Testis (tissue), 3 donors: ENCODE results near the gene RBM22. TPM values are rescaled to one million over a fixed set of nuclear protein-coding genes. Genes with fewer than 3 reads are reported as not detected.

Source experiments
- DNase-seq: peaks from one replicate; pipeline ENCODE4 v3.0.0-alpha.2; 2019
- H3K27ac ChIP-seq, 2 donors: fragments of 200-600 bp; sonication (generic); one replicate each; pipeline ENCODE4 v1.5.1; 2019
- H3K27me3 ChIP-seq: fragments of 200-600 bp; sonication (generic); one replicate; pipeline ENCODE4 v1.5.1; 2019
- H3K36me3 ChIP-seq: fragments of 200-600 bp; sonication (generic); one replicate; pipeline ENCODE4 v1.5.1; 2017; ENCODE audit warnings: low read depth; ENCODE audit errors: missing control alignments
- H3K4me1 ChIP-seq: fragments of 200-600 bp; sonication (generic); one replicate; pipeline ENCODE4 v1.5.1; 2019
- H3K4me3 ChIP-seq, 2 donors: fragments of 200-600 bp; sonication (generic); one replicate each; pipeline ENCODE4 v1.5.1; 2017 to 2019
- H3K9me3 ChIP-seq: fragments of 200-600 bp; sonication (generic); one replicate; pipeline ENCODE4 v1.5.1; 2017
- CTCF ChIP-seq, 3 experiments: fragments of 450-650 bp in 2 of 3; fragments of 200-600 bp in 1 of 3; sonication (generic) in 1 of 3; IDR thresholded peaks; one replicate each; pipeline ENCODE4 v1.5.1; 2016 to 2019; ENCODE audit warnings: antibody characterized with exemption in 3 of 3, mild to moderate bottlenecking in 2 of 3, moderate library complexity in 1 of 3
- POLR2A ChIP-seq: fragments of 450-650 bp; IDR thresholded peaks from one replicate; pipeline ENCODE4 v1.6.1; 2017; ENCODE audit warnings: antibody characterized with exemption, mild to moderate bottlenecking, moderate library complexity
- WGBS, 2 donors: methylation state at CpG; one replicate each; pipeline ENCODE4 v1.1.5; 2018; 5-methylcytosine and 5-hydroxymethylcytosine counted together
- intact Hi-C: fragments of 100-400 bp; cut with DNase I; formaldehyde crosslinking; loops from one replicate; pipeline ENCODE4 v1.15.1; 2023; ENCODE audit warnings: low total_unique reads
- polyA plus RNA-seq: library from polyadenylated mRNA; stranded (reverse); fragments of 350-450 nt; fragmentation: Illumina TruSeq; extraction: RNeasy Lipid Tissue Mini Kit (QIAGEN cat#74804); gene quantifications from one replicate; pipeline ENCODE4 v1.2.3, GENCODE V29; 2014; ENCODE audit warnings: low read depth, low replicate concordance; ENCODE audit not compliant: insufficient read depth
- total RNA-seq, 2 donors: library from RNA; depleted of rRNA; stranded (reverse); fragments of >200 nt; gene quantifications; one replicate each; pipeline ENCODE4 v1.2.3, GENCODE V29; 2016

RBM22 gene
- total and polyA plus RNA-seq, 3 donors from 2014 or later = 37.7 to 40.1 (median 38.5) TPM

GRCh38 chr5:150655221-150655620 lies 45.6 kb downstream of the RBM22 start:
- DNase-seq = no peak
- no peak for TF ChIP-seq CTCF (IDR thresholded peaks at IDR 0.05)
- TF ChIP-seq POLR2A = no peak
- 58 to 68% methylated on average over 3 of the region's 3 CpGs for WGBS, 2 donors
- H3K27me3 ChIP-seq = no peaks in the 10 kb centered on the region
- intact Hi-C loops = loop anchor here (10.0 kb wide), 1 partner anchor 60 kb away; no protein-coding TSS in a partner anchor
- no peak overlapping the region for H3K27ac ChIP-seq
- no peaks in the 10 kb centered on the region for H3K9me3 ChIP-seq
- H3K4me3 ChIP-seq = peak overlapping the region in 1 of 2 donors; percentile 63
- H3K4me1 ChIP-seq = peaks cover 74% of the 10 kb centered on the region
- no peaks in the 10 kb centered on the region for H3K36me3 ChIP-seq

- 79 to 82% methylated on average over 2 of the region's 2 CpGs for WGBS, 2 donors
- no peak for TF ChIP-seq CTCF (IDR thresholded peaks at IDR 0.05)
- no peak for TF ChIP-seq POLR2A
- intact Hi-C loops = loop anchor here (10.0 kb wide), 1 partner anchor 59 kb away; no protein-coding TSS in a partner anchor
- H3K36me3 ChIP-seq = no peaks in the 10 kb centered on the region
- H3K4me1 ChIP-seq = peaks cover 78% of the 10 kb centered on the region
- no peak overlapping the region for H3K4me3 ChIP-seq
- DNase-seq = no peak
- no peaks in the 10 kb centered on the region for H3K27me3 ChIP-seq
- H3K27ac ChIP-seq = peak overlapping the region in 1 of 2 donors; percentile 55
- no peaks in the 10 kb centered on the region for H3K9me3 ChIP-seq
Measured at GRCh38 chr5:150653762-150654556, 46.9 kb downstream of the RBM22 start.

- Histone ChIP-seq H3K4me3 (no peak overlapping the region), H3K27ac (peak overlapping the region in 1 of 2 donors; percentile 55), H3K4me1 (peaks cover 80% of the 10 kb centered on the region), H3K27me3 (no peaks in the 10 kb centered on the region), H3K9me3 (no peaks in the 10 kb centered on the region), H3K36me3 (no peaks in the 10 kb centered on the region)
- TF ChIP-seq CTCF (IDR thresholded peaks at IDR 0.05) (peak in 2 of 3 experiments; percentile 12 to 15), POLR2A (no peak)
- intact Hi-C loops = loop anchor here (10.0 kb wide), 1 partner anchor 58 kb away; no protein-coding TSS in a partner anchor
- WGBS, 2 donors = 63 to 72% methylated on average over 5 of the region's 5 CpGs
- no peak for DNase-seq
Measured at GRCh38 chr5:150653145-150653761, 47.6 kb downstream of the RBM22 start.

- no peak for DNase-seq
- Histone ChIP-seq H3K4me1 (peaks cover 83% of the 10 kb centered on the region), H3K4me3 (no peak overlapping the region), H3K36me3 (no peaks in the 10 kb centered on the region), H3K9me3 (no peaks in the 10 kb centered on the region), H3K27me3 (no peaks in the 10 kb centered on the region), H3K27ac (peak overlapping the region in 1 of 2 donors; percentile 7)
- 63% methylated on average over 11 to 13 of the region's 13 CpGs for WGBS, 2 donors
- TF ChIP-seq POLR2A = no peak
- no peak for TF ChIP-seq CTCF (IDR thresholded peaks at IDR 0.05)
- intact Hi-C loops = loop anchor here (10.0 kb wide), 1 partner anchor 57 kb away; no protein-coding TSS in a partner anchor
Measured at GRCh38 chr5:150651924-150652671, 48.8 kb downstream of the RBM22 start.
